Endothelial cell of umbilical vein (primary cell): ENCODE data around the gene PAQR7. TPM values are rescaled to one million over a fixed set of nuclear protein-coding genes. Genes with fewer than 3 reads are reported as not detected.

Source experiments
- BruUV-seq: library from RNA; stranded (reverse); fragments of 400-500 nt; replicated peaks from 2 replicates; lab custom pipeline; 2021; lab: Mats Ljungman, UMichigan
- CTCF ChIA-PET: fragments of 300-600, 350-600 bp; sonication (Branson Sonifier 250); formaldehyde crosslinking; loops from one replicate; lab custom pipeline; 2021; ENCODE audit warnings: antibody characterized with exemption, inconsistent platforms; lab: Charles Lee
- POLR2A ChIA-PET: fragments of 300-600, 350-600 bp; sonication (Branson Sonifier 250); formaldehyde crosslinking; loops from one replicate; lab custom pipeline; 2021; ENCODE audit warnings: antibody characterized with exemption, inconsistent platforms; lab: Charles Lee
- DNase-seq: peaks from one replicate; pipeline ENCODE4 v3.0.0-alpha.2; 2011; ENCODE audit warnings: low read depth, low spot score
- FAIRE-seq: peaks from 2 replicates; lab custom pipeline; 2011; peaks lifted over from hg19 to GRCh38; lab: Jason Lieb, UNC
- H2AFZ ChIP-seq: 2 replicates; pipeline ENCODE4 v1.6.0; 2012; ENCODE audit warnings: low read depth, low read length, control low read depth, inconsistent platforms
- H3K27ac ChIP-seq: 2 replicates; pipeline ENCODE4 v1.5.1; 2011; ENCODE audit warnings: low read depth, mild to moderate bottlenecking, control low read depth, low read length, moderate library complexity; ENCODE audit not compliant: insufficient read depth
- H3K27me3 ChIP-seq, 2 experiments: 2 replicates each; pipeline versions ENCODE4 v1.6.0 to v1.6.1; 2011; ENCODE audit warnings: low read length in 2 of 2, mixed read lengths in 1 of 2; ENCODE audit not compliant: control insufficient read depth in 2 of 2, insufficient read depth in 2 of 2
- H3K36me3 ChIP-seq, 2 experiments: 2 replicates in 1 of 2; 3 replicates in 1 of 2; pipeline ENCODE4 v1.5.1; 2011; ENCODE audit warnings: low read length in 2 of 2, mild to moderate bottlenecking in 1 of 2, moderate library complexity in 1 of 2; ENCODE audit not compliant: control insufficient read depth in 2 of 2, insufficient read depth in 2 of 2; ENCODE audit errors: extremely low read depth in 1 of 2
- H3K4me1 ChIP-seq: 3 replicates; pipeline ENCODE4 v1.5.1; 2011; ENCODE audit warnings: mild to moderate bottlenecking, low read length; ENCODE audit not compliant: control insufficient read depth, insufficient read depth; ENCODE audit errors: extremely low read depth
- H3K4me2 ChIP-seq: 2 replicates; pipeline ENCODE4 v1.6.1; 2011; ENCODE audit warnings: low read length, control low read depth, mixed read lengths; ENCODE audit not compliant: insufficient read depth
- H3K4me3 ChIP-seq, 3 experiments: fragments of 200-600 bp in 1 of 3; sonication (generic), shearing (Covaris generic) in 1 of 3; replicated peaks in 1 of 3; 2 replicates each; pipeline ENCODE4 v1.5.1; 2011 to 2016; ENCODE audit warnings: control low read depth in 3 of 3, low read length in 3 of 3, mild to moderate bottlenecking in 2 of 3, inconsistent platforms in 1 of 3, low read depth in 1 of 3, moderate library complexity in 1 of 3; ENCODE audit not compliant: insufficient read depth in 1 of 3
- H3K79me2 ChIP-seq: 2 replicates; pipeline ENCODE4 v1.6.0; 2012; ENCODE audit warnings: low read length, inconsistent platforms; ENCODE audit not compliant: control insufficient read depth, insufficient read depth
- H3K9ac ChIP-seq: replicated peaks from 2 replicates; pipeline ENCODE3; 2011; ENCODE audit warnings: low read length, control low read depth; ENCODE audit not compliant: insufficient read depth; ENCODE audit errors: extremely low read depth
- H3K9me1 ChIP-seq: replicated peaks from 3 replicates; pipeline ENCODE4 v1.6.0; 2011; ENCODE audit warnings: mild to moderate bottlenecking, low read length; ENCODE audit not compliant: control insufficient read depth, insufficient read depth; ENCODE audit errors: extremely low read depth
- H3K9me3 ChIP-seq: replicated peaks from 2 replicates; pipeline ENCODE4 v1.5.1; 2012; ENCODE audit warnings: low read length, inconsistent platforms; ENCODE audit not compliant: control insufficient read depth, insufficient read depth
- H4K20me1 ChIP-seq: replicated peaks from 2 replicates; pipeline ENCODE3; 2011; ENCODE audit warnings: mild to moderate bottlenecking, low read length; ENCODE audit not compliant: control insufficient read depth, insufficient read depth; ENCODE audit errors: extremely low read depth
- EZH2 ChIP-seq: IDR thresholded peaks from 2 replicates; pipeline ENCODE4 v1.6.1; 2012; ENCODE audit warnings: borderline replicate concordance, low read depth, mild to moderate bottlenecking, moderate library complexity, low read length, inconsistent platforms; ENCODE audit not compliant: severe bottlenecking
- FOS ChIP-seq: IDR thresholded peaks from 2 replicates; pipeline ENCODE4 v1.6.1; 2011; ENCODE audit warnings: mild to moderate bottlenecking, low read length, moderate library complexity, borderline replicate concordance; ENCODE audit not compliant: insufficient read depth
- GATA2 ChIP-seq: IDR thresholded peaks from 2 replicates; pipeline ENCODE4 v1.7.0; 2011; ENCODE audit warnings: low read depth, mild to moderate bottlenecking, moderate library complexity, mixed read lengths, low read length; ENCODE audit not compliant: insufficient read length, insufficient read depth
- JUN ChIP-seq: IDR thresholded peaks from 2 replicates; pipeline ENCODE4 v1.6.1; 2011; ENCODE audit warnings: borderline replicate concordance, low read depth; ENCODE audit not compliant: insufficient read length, insufficient read depth
- MYC ChIP-seq: IDR thresholded peaks from one replicate; pipeline ENCODE4 v1.6.1; 2011; ENCODE audit warnings: mild to moderate bottlenecking, low read depth, low read length
- POLR2A ChIP-seq: IDR thresholded peaks from 2 replicates; pipeline ENCODE4 v1.6.1; 2012; ENCODE audit warnings: low read depth, mild to moderate bottlenecking, control low read depth, low read length
- POLR2AphosphoS5 ChIP-seq: IDR thresholded peaks from 2 replicates; pipeline ENCODE4 v1.6.1; 2012; ENCODE audit warnings: low read depth, mild to moderate bottlenecking, control low read depth, low read length, moderate library complexity; ENCODE audit not compliant: insufficient read depth
- dilution Hi-C: fragments of 300-500 bp; cut with MboI; formaldehyde crosslinking; loops from one replicate; pipeline ENCODE4 v1.15.0; 2019; ENCODE audit warnings: low sequenced_read_pairs; ENCODE audit not compliant: extremely low pct_ligation_motif_present
- intact Hi-C: fragments of 100-400 bp; cut with micrococcal nuclease; formaldehyde crosslinking; loops from one replicate; pipeline ENCODE4 v1.10.0; 2022
- polyA plus RNA-seq, 4 experiments: library from polyadenylated mRNA; depleted of rRNA in 3 of 4; stranded (reverse) in 3 of 4; unstranded in 1 of 4; fragments of >200 nt; gene quantifications; 2 replicates each; pipeline versions ENCODE4 v1.2.1 to v1.2.3, GENCODE V29; 2011 to 2012; ENCODE audit warnings: missing spikeins in 1 of 4
- total RNA-seq: library from RNA; stranded (reverse); gene quantifications from 2 replicates; pipeline ENCODE4 v1.2.3, GENCODE V29; 2021
- TF ChIP-seq, protein P1 (sequence below): IDR thresholded peaks from 2 replicates; pipeline ENCODE4 v1.6.1; 2011; ENCODE audit not compliant: insufficient read depth, insufficient read length
- TF ChIP-seq, protein P2 (sequence below), 2 donors: IDR thresholded peaks; 1 replicate in 1 of 2; 2 replicates in 1 of 2; pipeline ENCODE4 v1.5.1; 2011; ENCODE audit warnings: low read length in 2 of 2, mild to moderate bottlenecking in 2 of 2, moderate library complexity in 2 of 2, control low read depth in 1 of 2, inconsistent platforms in 1 of 2, low read depth in 1 of 2; ENCODE audit not compliant: insufficient read depth in 1 of 2; ENCODE audit errors: extremely low read depth in 1 of 2

PAQR7 gene
- total and polyA plus RNA-seq, 2 donors (not counting 3 experiments of a cell fraction or from before 2014, with no cell fraction given): 8.4 to 10.8 TPM

DNA sequence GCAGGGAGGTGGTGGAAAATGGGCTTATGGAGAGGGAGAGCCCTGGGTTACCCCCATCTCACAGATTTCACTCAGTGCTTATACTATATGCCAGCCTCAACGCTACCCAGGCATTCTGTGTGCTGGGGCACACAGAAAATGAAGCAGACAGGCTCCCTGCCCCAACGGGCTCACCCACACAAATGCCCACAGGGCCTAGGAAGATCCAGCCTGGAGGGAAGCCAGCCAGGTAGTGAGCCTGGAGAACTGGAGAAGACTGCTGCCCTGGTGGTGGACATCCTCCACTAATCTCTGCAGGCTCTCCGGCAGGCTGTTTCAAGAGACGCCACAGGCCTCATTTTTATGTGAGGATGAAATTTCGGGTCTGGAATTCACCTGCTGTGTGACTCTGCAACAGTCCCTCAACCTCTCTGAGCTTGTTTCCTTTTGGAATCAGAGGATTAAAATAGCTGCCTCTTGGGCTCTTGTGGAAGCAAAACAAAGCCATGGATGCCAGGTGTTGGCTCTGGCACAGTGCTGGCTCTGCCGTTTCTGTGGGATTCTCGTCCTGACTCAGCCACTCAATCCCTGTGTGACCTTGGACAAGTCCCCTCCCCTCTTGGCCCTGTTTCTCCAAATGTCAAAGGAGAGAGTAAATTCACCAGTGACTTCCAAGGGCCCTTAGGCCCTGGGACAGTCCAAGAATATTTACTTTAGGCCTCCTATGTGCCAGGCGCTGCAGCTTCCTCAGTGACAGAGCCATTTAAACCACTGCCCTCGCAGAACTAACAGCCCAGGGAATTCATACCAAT lies 3.6 kb downstream of the PAQR7 start:
- H3K4me3 ChIP-seq: no peak overlapping the region
- dilution Hi-C loops: no loop called here
- H3K79me2 ChIP-seq: no peaks in the 10 kb centered on the region
- H3K36me3 ChIP-seq: no peaks in the 10 kb centered on the region
- no peak for DNase-seq
- no peaks in the 10 kb centered on the region for H4K20me1 ChIP-seq
- ChIA-PET CTCF (no interaction called here), POLR2A (interaction anchor here (0.7 kb wide), 1 partner anchor 79 kb away, joined by 6 read pairs; no protein-coding TSS in a partner anchor)
- TF ChIP-seq FOS: no peak
- TF ChIP-seq MYC: no peak
- no peak for TF ChIP-seq POLR2A
- TF ChIP-seq, protein P1, sequence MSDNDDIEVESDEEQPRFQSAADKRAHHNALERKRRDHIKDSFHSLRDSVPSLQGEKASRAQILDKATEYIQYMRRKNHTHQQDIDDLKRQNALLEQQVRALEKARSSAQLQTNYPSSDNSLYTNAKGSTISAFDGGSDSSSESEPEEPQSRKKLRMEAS: no peak
- no peak for TF ChIP-seq POLR2AphosphoS5
- no peak for TF ChIP-seq JUN
- TF ChIP-seq EZH2: no peak
- TF ChIP-seq, protein P2, sequence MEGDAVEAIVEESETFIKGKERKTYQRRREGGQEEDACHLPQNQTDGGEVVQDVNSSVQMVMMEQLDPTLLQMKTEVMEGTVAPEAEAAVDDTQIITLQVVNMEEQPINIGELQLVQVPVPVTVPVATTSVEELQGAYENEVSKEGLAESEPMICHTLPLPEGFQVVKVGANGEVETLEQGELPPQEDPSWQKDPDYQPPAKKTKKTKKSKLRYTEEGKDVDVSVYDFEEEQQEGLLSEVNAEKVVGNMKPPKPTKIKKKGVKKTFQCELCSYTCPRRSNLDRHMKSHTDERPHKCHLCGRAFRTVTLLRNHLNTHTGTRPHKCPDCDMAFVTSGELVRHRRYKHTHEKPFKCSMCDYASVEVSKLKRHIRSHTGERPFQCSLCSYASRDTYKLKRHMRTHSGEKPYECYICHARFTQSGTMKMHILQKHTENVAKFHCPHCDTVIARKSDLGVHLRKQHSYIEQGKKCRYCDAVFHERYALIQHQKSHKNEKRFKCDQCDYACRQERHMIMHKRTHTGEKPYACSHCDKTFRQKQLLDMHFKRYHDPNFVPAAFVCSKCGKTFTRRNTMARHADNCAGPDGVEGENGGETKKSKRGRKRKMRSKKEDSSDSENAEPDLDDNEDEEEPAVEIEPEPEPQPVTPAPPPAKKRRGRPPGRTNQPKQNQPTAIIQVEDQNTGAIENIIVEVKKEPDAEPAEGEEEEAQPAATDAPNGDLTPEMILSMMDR (IDR thresholded peaks at IDR 0.05; ENCODE audit: extremely low read depth in 1 of 2, insufficient read depth in 1 of 2, low read depth in 1 of 2, low read length in 2 of 2): no peak
- TF ChIP-seq GATA2: no peak
- no peak overlapping the region for H3K4me2 ChIP-seq
- no peaks in the 10 kb centered on the region for H3K27me3 ChIP-seq
- FAIRE-seq: no peak
- no peak overlapping the region for H3K9ac ChIP-seq
- H3K9me1 ChIP-seq: no peaks in the 10 kb centered on the region
- intact Hi-C loops: no loop called here
- no peaks in the 10 kb centered on the region for H3K9me3 ChIP-seq
- H3K4me1 ChIP-seq: peaks cover 16% of the 10 kb centered on the region
- no TSS peak for BruUV-seq
- no peak overlapping the region for H2AFZ ChIP-seq
- H3K27ac ChIP-seq: no peak overlapping the region
